Measurements from ENCODE around the gene VPS52. TPM values are rescaled to one million over a fixed set of nuclear protein-coding genes. Genes with fewer than 3 reads are reported as not detected.
A peak's percentile ranks its signal among the peaks of the same experiment; 100 is the strongest.

The VPS52 gene
- total RNA-seq, 1 donor from 2014 or later, result 36.0 TPM

DNA sequence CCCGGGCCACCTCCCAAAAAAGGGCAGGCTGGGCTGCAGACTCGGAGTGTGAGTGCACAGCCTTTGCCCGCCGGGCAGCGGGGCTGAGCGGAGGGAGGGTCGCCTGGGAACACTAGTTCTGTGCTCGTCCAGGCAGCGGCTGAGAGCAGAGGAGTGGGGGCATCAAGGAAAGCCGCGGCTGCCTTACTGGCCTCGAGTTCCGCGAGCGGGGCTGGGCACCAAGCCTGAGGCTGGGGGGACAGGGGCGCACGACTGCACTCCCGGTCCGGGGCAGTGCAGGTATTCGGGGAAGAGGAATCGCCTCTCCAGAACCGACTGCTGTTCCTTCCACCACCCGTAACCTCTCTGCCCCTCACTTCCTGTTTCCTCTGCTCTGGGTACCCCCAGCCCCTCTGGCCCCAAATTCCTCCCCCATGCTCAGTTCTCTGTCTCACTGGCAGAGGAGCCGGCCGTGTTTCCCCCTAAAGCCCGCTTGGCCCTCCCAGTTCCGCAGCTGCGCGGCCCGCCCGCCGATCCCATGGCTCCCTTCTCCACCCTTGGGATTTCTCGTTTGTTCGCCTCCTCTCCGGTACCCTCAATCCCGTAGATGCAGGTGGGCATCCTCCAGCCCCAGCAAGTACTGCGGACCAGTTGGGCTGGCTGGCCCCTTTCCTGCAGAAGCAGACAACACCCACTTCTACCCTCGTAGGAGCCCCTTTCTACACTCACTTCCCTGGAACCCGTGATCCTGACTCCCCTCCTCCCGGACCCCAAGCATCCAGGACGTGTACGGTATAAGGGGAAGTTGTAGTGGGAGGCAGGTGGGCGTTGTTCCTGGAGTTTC is 58.3 kb downstream of the VPS52 start:
- Mint-ChIP-seq H3K27me3 (ENCODE audit: low read depth) (peaks cover 4% of the 10 kb centered on the region), H3K4me1 (ENCODE audit: low read depth) (peaks cover 33% of the 10 kb centered on the region), H3K36me3 (ENCODE audit: low read depth) (peaks cover 9% of the 10 kb centered on the region), H3K9me3 (ENCODE audit: low read depth) (no peaks in the 10 kb centered on the region), H3K27ac (ENCODE audit: unreplicated experiment) (no peak overlapping the region), H3K4me3 (ENCODE audit: unreplicated experiment) (peak overlapping the region; percentile 88)
- TF ChIP-seq, protein P1, sequence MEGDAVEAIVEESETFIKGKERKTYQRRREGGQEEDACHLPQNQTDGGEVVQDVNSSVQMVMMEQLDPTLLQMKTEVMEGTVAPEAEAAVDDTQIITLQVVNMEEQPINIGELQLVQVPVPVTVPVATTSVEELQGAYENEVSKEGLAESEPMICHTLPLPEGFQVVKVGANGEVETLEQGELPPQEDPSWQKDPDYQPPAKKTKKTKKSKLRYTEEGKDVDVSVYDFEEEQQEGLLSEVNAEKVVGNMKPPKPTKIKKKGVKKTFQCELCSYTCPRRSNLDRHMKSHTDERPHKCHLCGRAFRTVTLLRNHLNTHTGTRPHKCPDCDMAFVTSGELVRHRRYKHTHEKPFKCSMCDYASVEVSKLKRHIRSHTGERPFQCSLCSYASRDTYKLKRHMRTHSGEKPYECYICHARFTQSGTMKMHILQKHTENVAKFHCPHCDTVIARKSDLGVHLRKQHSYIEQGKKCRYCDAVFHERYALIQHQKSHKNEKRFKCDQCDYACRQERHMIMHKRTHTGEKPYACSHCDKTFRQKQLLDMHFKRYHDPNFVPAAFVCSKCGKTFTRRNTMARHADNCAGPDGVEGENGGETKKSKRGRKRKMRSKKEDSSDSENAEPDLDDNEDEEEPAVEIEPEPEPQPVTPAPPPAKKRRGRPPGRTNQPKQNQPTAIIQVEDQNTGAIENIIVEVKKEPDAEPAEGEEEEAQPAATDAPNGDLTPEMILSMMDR (IDR thresholded peaks at IDR 0.05), result no peak
- no peak for DNase-seq (ENCODE audit: low spot score)

DNA sequence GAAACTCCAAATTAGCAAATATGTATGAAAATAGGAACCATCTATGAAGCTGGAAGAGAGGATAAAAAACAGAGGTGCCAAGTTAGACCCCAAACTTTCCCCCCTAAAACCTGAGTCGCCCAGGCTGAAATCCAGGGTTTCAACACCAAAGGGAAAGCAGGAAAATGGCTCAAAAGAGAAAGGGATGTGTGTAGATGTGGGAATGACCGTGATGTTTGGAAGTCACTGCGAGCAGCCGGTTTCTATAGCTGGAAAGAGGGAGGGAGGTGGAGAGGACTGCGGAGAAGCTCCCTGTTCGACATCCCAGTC is 58.9 kb downstream of the VPS52 start:
- H3K36me3 Mint-ChIP-seq (ENCODE audit: low read depth), result peaks cover 9% of the 10 kb centered on the region
- peak overlapping the region; percentile 63 for H3K27ac Mint-ChIP-seq (ENCODE audit: unreplicated experiment)
- DNase-seq (ENCODE audit: low spot score), result no peak
- H3K4me3 Mint-ChIP-seq (ENCODE audit: unreplicated experiment), result peak overlapping the region; percentile 88
- no peaks in the 10 kb centered on the region for H3K9me3 Mint-ChIP-seq (ENCODE audit: low read depth)
- no peaks in the 10 kb centered on the region for H3K27me3 Mint-ChIP-seq (ENCODE audit: low read depth)
- TF ChIP-seq, protein P1 (IDR thresholded peaks at IDR 0.05), result no peak
- peaks cover 34% of the 10 kb centered on the region for H3K4me1 Mint-ChIP-seq (ENCODE audit: low read depth)

DNA sequence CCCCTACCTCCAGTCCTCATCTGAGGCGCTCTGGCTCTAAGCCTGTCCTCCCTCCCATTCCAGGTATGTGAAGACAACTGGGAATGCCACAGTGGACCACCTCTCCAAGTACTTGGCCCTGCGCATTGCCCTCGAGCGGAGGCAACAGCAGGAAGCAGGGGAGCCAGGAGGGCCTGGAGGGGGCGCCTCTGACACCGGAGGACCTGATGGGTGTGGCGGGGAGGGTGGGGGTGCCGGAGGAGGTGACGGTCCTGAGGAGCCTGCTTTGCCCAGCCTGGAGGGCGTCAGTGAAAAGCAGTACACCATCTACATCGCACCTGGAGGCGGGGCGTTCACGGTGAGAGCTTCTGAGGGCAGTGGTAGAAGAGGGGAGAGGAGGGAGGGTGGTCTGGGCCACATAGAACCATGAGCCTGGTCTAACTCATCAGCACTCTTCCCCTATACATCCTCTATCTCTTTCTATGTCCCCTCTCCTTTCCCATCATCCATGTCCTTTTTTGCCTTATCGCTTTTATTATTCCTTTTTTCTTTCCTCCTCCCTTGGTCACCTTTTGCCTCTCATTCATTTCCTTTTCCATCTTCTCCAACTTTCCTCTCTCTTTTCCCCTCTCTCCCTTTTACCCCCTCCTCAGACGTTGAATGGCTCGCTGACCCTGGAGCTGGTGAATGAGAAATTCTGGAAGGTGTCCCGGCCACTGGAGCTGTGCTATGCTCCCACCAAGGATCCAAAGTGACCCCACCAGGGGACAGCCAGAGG is 59.8 kb downstream of the VPS52 start:
- H3K4me3 Mint-ChIP-seq (ENCODE audit: unreplicated experiment), result no peak overlapping the region
- no peak for DNase-seq (ENCODE audit: low spot score)
- H3K9me3 Mint-ChIP-seq (ENCODE audit: low read depth), result no peaks in the 10 kb centered on the region
- H3K27me3 Mint-ChIP-seq (ENCODE audit: low read depth), result no peaks in the 10 kb centered on the region
- no peak overlapping the region for H3K27ac Mint-ChIP-seq (ENCODE audit: unreplicated experiment)
- peaks cover 9% of the 10 kb centered on the region for H3K36me3 Mint-ChIP-seq (ENCODE audit: low read depth)
- TF ChIP-seq, protein P1 (IDR thresholded peaks at IDR 0.05), result no peak
- H3K4me1 Mint-ChIP-seq (ENCODE audit: low read depth), result peaks cover 41% of the 10 kb centered on the region

DNA sequence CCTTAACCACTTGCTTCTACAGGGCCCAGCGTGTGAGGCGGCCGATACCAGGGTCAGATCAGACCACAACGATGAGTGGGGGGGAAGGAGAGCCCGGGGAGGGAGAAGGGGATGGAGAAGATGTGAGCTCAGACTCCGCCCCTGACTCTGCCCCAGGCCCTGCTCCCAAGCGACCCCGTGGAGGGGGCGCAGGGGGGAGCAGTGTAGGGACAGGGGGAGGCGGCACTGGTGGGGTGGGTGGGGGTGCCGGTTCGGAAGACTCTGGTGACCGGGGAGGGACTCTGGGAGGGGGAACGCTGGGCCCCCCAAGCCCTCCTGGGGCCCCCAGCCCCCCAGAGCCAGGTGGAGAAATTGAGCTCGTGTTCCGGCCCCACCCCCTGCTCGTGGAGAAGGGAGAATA is 60.5 kb downstream of the VPS52 start:
- H3K36me3 Mint-ChIP-seq (ENCODE audit: low read depth), result peaks cover 9% of the 10 kb centered on the region
- no peaks in the 10 kb centered on the region for H3K9me3 Mint-ChIP-seq (ENCODE audit: low read depth)
- H3K4me1 Mint-ChIP-seq (ENCODE audit: low read depth), result peaks cover 49% of the 10 kb centered on the region
- TF ChIP-seq, protein P1 (IDR thresholded peaks at IDR 0.05), result no peak
- H3K4me3 Mint-ChIP-seq (ENCODE audit: unreplicated experiment), result no peak overlapping the region
- H3K27ac Mint-ChIP-seq (ENCODE audit: unreplicated experiment), result no peak overlapping the region
- no peaks in the 10 kb centered on the region for H3K27me3 Mint-ChIP-seq (ENCODE audit: low read depth)
- no peak for DNase-seq (ENCODE audit: low spot score)

DNA sequence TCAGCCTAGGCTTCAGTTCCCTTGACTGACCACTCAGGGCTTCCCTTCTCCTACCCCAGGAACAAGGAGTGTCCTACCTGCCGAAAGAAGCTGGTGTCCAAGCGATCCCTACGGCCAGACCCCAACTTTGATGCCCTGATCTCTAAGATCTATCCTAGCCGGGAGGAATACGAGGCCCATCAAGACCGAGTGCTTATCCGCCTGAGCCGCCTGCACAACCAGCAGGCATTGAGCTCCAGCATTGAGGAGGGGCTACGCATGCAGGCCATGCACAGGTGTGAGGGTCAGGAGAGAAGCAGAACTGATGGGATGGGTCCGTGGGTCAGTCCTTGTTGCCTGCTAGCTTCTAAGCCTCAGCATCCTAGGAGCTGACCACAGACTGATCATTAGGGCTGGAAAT is 61.8 kb downstream of the VPS52 start:
- H3K27me3 Mint-ChIP-seq (ENCODE audit: low read depth), result no peaks in the 10 kb centered on the region
- peaks cover 61% of the 10 kb centered on the region for H3K4me1 Mint-ChIP-seq (ENCODE audit: low read depth)
- H3K4me3 Mint-ChIP-seq (ENCODE audit: unreplicated experiment), result no peak overlapping the region
- no peaks in the 10 kb centered on the region for H3K9me3 Mint-ChIP-seq (ENCODE audit: low read depth)
- peaks cover 9% of the 10 kb centered on the region for H3K36me3 Mint-ChIP-seq (ENCODE audit: low read depth)
- no peak for DNase-seq (ENCODE audit: low spot score)
- TF ChIP-seq, protein P1 (IDR thresholded peaks at IDR 0.05), result no peak
- no peak overlapping the region for H3K27ac Mint-ChIP-seq (ENCODE audit: unreplicated experiment)

Data from chondrocyte (in vitro differentiated cells).